Fibroblast of lung (primary cell): ENCODE results near the gene CDC34. TPM values are rescaled to one million over a fixed set of nuclear protein-coding genes. Genes with fewer than 3 reads are reported as not detected.

Experiments
- DNase-seq, 2 donors: peaks; one replicate each; pipeline versions ENCODE4 v3.0.0 to v3.0.0-alpha.2; 2010; ENCODE audit warnings: low read depth in 2 of 2
- H2AFZ ChIP-seq: 2 replicates; pipeline ENCODE4 v1.5.1; 2012; ENCODE audit warnings: low read length, control low read depth, inconsistent platforms
- H3K27ac ChIP-seq: 2 replicates; pipeline ENCODE4 v1.5.1; 2011; ENCODE audit warnings: low read length, control low read depth; ENCODE audit not compliant: insufficient read depth
- H3K27me3 ChIP-seq: 2 replicates; pipeline ENCODE4 v1.5.1; 2011; ENCODE audit warnings: mild to moderate bottlenecking, low read length; ENCODE audit not compliant: control insufficient read depth, insufficient read depth
- H3K36me3 ChIP-seq: 2 replicates; pipeline ENCODE4 v1.5.1; 2011; ENCODE audit warnings: low read length; ENCODE audit not compliant: control insufficient read depth, insufficient read depth
- H3K4me1 ChIP-seq: 2 replicates; pipeline ENCODE4 v1.5.1; 2011; ENCODE audit warnings: low read length; ENCODE audit not compliant: control insufficient read depth, insufficient read depth; ENCODE audit errors: extremely low read depth
- H3K4me2 ChIP-seq: 2 replicates; pipeline ENCODE4 v1.5.1; 2011; ENCODE audit warnings: low read length, control low read depth; ENCODE audit not compliant: insufficient read depth; ENCODE audit errors: extremely low read depth
- H3K4me3 ChIP-seq, 4 experiments: fragments of 200-600 bp in 1 of 4; sonication (generic) in 1 of 4; replicated peaks in 1 of 4; 2 replicates each; pipeline ENCODE4 v1.5.1; 2011 to 2016; ENCODE audit warnings: low read length in 4 of 4, low read depth in 3 of 4, mild to moderate bottlenecking in 3 of 4, control low read depth in 2 of 4, inconsistent platforms in 1 of 4, mixed read lengths in 1 of 4; ENCODE audit not compliant: insufficient read depth in 1 of 4; ENCODE audit errors: control extremely low read depth in 1 of 4
- H3K79me2 ChIP-seq: 2 replicates; pipeline ENCODE4 v1.5.1; 2012; ENCODE audit warnings: mild to moderate bottlenecking, low read length, inconsistent platforms; ENCODE audit not compliant: control insufficient read depth, insufficient read depth
- H3K9ac ChIP-seq: 2 replicates; pipeline ENCODE4 v1.5.1; 2011; ENCODE audit warnings: mild to moderate bottlenecking, low read length, control low read depth; ENCODE audit not compliant: insufficient read depth
- H3K9me3 ChIP-seq: 2 replicates; pipeline ENCODE4 v1.5.1; 2012; ENCODE audit warnings: low read depth, low read length; ENCODE audit not compliant: control insufficient read depth, insufficient read depth
- H4K20me1 ChIP-seq: 2 replicates; pipeline ENCODE4 v1.5.1; 2011; ENCODE audit warnings: low read length; ENCODE audit not compliant: control insufficient read depth, insufficient read depth; ENCODE audit errors: extremely low read depth
- CTCF ChIP-seq, 2 donors: IDR thresholded peaks in 1 of 2; conservative IDR thresholded peaks in 1 of 2; 1 replicate in 1 of 2; 2 replicates in 1 of 2; pipeline ENCODE4 v1.5.1; 2011 to 2012; ENCODE audit warnings: low read length in 2 of 2, control low read depth in 1 of 2, inconsistent platforms in 1 of 2, low read depth in 1 of 2, mild to moderate bottlenecking in 1 of 2
- EZH2 ChIP-seq: IDR thresholded peaks from 2 replicates; pipeline ENCODE4 v1.5.1; 2012; ENCODE audit warnings: low read length, control low read depth, mild to moderate bottlenecking; ENCODE audit errors: missing control alignments
- polyA plus RNA-seq, 2 donors: library from polyadenylated mRNA; depleted of rRNA in 1 of 2; stranded (reverse) in 1 of 2; unstranded in 1 of 2; fragments of >200 nt; gene quantifications; 2 replicates each; pipeline ENCODE4 v1.2.1, GENCODE V29; 2011 to 2012; ENCODE audit warnings: missing spikeins in 1 of 2
- total RNA-seq: library from RNA; depleted of rRNA; stranded (reverse); fragments of >200 nt; gene quantifications from 2 replicates; pipeline ENCODE4 v1.2.1, GENCODE V29; 2014

CDC34 gene
- total and polyA plus RNA-seq, 2 donors (not counting 1 experiment from before 2014, with no cell fraction given): 23.3 to 72.5 TPM

- Histone ChIP-seq H3K36me3 (no peaks in the 10 kb centered on the region), H3K27me3 (no peaks in the 10 kb centered on the region), H3K4me2 (peak overlapping the region; percentile 94), H3K27ac (no peak overlapping the region), H4K20me1 (no peaks in the 10 kb centered on the region), H3K79me2 (peaks cover 8% of the 10 kb centered on the region), H3K9ac (no peak overlapping the region), H2AFZ (peak overlapping the region; percentile 55), H3K4me1 (peaks cover 7% of the 10 kb centered on the region), H3K9me3 (no peaks in the 10 kb centered on the region), H3K4me3 (peak overlapping the region; percentile 85 to 99 (median 92))
- DNase-seq: no peak
- TF ChIP-seq EZH2: no peak
- TF ChIP-seq CTCF (conservative IDR thresholded peaks at IDR 0.05 in 1 of 2, IDR thresholded peaks at IDR 0.05 in 1 of 2; ENCODE audit: low read depth in 1 of 2, low read length in 2 of 2): no peak
Observed at GRCh38 chr19:508204-509150, 23.1 kb upstream of the CDC34 start.

- Histone ChIP-seq H3K9ac (no peak overlapping the region), H3K4me1 (peaks cover 7% of the 10 kb centered on the region), H3K9me3 (no peaks in the 10 kb centered on the region), H3K36me3 (peaks cover 4% of the 10 kb centered on the region), H3K27ac (peak overlapping the region; percentile 20), H3K27me3 (no peaks in the 10 kb centered on the region), H2AFZ (no peak overlapping the region), H3K79me2 (peaks cover 8% of the 10 kb centered on the region), H4K20me1 (no peaks in the 10 kb centered on the region), H3K4me3 (no peak overlapping the region), H3K4me2 (no peak overlapping the region)
- DNase-seq: peak; percentile 75 to 82
- TF ChIP-seq CTCF (conservative IDR thresholded peaks at IDR 0.05 in 1 of 2, IDR thresholded peaks at IDR 0.05 in 1 of 2; ENCODE audit: low read depth in 1 of 2, low read length in 2 of 2): peak; percentile 82 to 97
- TF ChIP-seq EZH2: no peak
Observed at GRCh38 chr19:510606-511100, 20.9 kb upstream of the CDC34 start.

- Histone ChIP-seq H3K27me3 (no peaks in the 10 kb centered on the region), H3K9ac (peak overlapping the region; percentile 16), H3K36me3 (peaks cover 4% of the 10 kb centered on the region), H3K4me3 (no peak overlapping the region), H3K79me2 (peaks cover 8% of the 10 kb centered on the region), H3K9me3 (no peaks in the 10 kb centered on the region), H3K4me2 (no peak overlapping the region), H2AFZ (no peak overlapping the region), H3K4me1 (peaks cover 7% of the 10 kb centered on the region), H3K27ac (peak overlapping the region; percentile 20), H4K20me1 (no peaks in the 10 kb centered on the region)
- TF ChIP-seq EZH2 (no peak), CTCF (conservative IDR thresholded peaks at IDR 0.05 in 1 of 2, IDR thresholded peaks at IDR 0.05 in 1 of 2; ENCODE audit: low read depth in 1 of 2, low read length in 2 of 2) (no peak)
- peak in 1 of 2 donors; percentile 79 for DNase-seq
Observed at GRCh38 chr19:511101-511851, 20.3 kb upstream of the CDC34 start.
